HG03575 (cell line): ENCODE measurements around the gene TMEM233.
"Not testable (repeated sequence)": the region's sequence is repeated elsewhere in the genome, so short reads cannot be mapped to it uniquely, and the experiment has no call there.

Experiments
- ATAC-seq: cut with Tn5 transposase; IDR thresholded peaks from one replicate; pipeline ENCODE4 v1.9.1; 2021; ENCODE audit not compliant: unreplicated experiment, insufficient number of reproducible peaks, low FRiP score; ENCODE audit errors: extremely low read depth

TMEM233 gene

GRCh38 chr12:119601877-119602733 is 8.5 kb downstream of the TMEM233 start:
- ATAC-seq, result no peak

- no peak for ATAC-seq
Observed at GRCh38 chr12:119602734-119603094, 9.1 kb downstream of the TMEM233 start.

- no peak for ATAC-seq
Observed at GRCh38 chr12:119603767-119604166, 10.2 kb downstream of the TMEM233 start.

GRCh38 chr12:119609358-119609757 is 15.8 kb downstream of the TMEM233 start:
- no peak for ATAC-seq

- no peak for ATAC-seq
Observed at GRCh38 chr12:119613319-119613936, 19.9 kb downstream of the TMEM233 start.

- no peak for ATAC-seq
Observed at GRCh38 chr12:119614705-119615104, 21.1 kb downstream of the TMEM233 start.

- no peak for ATAC-seq
Observed at GRCh38 chr12:119615518-119616475, 22.2 kb downstream of the TMEM233 start.

- ATAC-seq, result not testable (repeated sequence)
Observed at GRCh38 chr12:119618328-119618896, 24.8 kb downstream of the TMEM233 start.

GRCh38 chr12:119620490-119620889 is 26.9 kb downstream of the TMEM233 start:
- no peak for ATAC-seq

- no peak for ATAC-seq
Observed at GRCh38 chr12:119621878-119622277, 28.3 kb downstream of the TMEM233 start.

- ATAC-seq, result no peak
Observed at GRCh38 chr12:119624966-119625365, 31.4 kb downstream of the TMEM233 start.

GRCh38 chr12:119627019-119627643 is 33.6 kb downstream of the TMEM233 start:
- no peak for ATAC-seq

- no peak for ATAC-seq
Observed at GRCh38 chr12:119627686-119628085, 34.1 kb downstream of the TMEM233 start.

- no peak for ATAC-seq
Observed at GRCh38 chr12:119630223-119630780, 36.7 kb downstream of the TMEM233 start.

GRCh38 chr12:119630962-119631550 is 37.5 kb downstream of the TMEM233 start:
- ATAC-seq, result no peak

GRCh38 chr12:119631930-119632678 is 38.5 kb downstream of the TMEM233 start:
- ATAC-seq, result no peak

- no peak for ATAC-seq
Observed at GRCh38 chr12:119634743-119635142, 41.2 kb downstream of the TMEM233 start.
